SU-DHL-6 (cell line): Measurements from ENCODE around the gene KLHL29.

Experiments used
- CTCF ChIP-seq: fragments of 200-600 bp; sonication (generic); IDR thresholded peaks from one replicate; pipeline ENCODE4 v1.5.1; 2017; ENCODE audit warnings: antibody characterized with exemption, mild to moderate bottlenecking, low read length, moderate library complexity; ENCODE audit not compliant: insufficient read depth, poor library complexity, severe bottlenecking
- EZH2phosphoT487 ChIP-seq: fragments of 200-600 bp; sonication (generic), shearing (Covaris generic); conservative IDR thresholded peaks from 2 replicates; pipeline ENCODE4 v1.6.1; 2018; ENCODE audit warnings: mild to moderate bottlenecking, antibody characterized with exemption, low read length, moderate library complexity, mixed read lengths

- no peak for TF ChIP-seq EZH2phosphoT487
- TF ChIP-seq CTCF: no peak
Observed at GRCh38 chr2:23420091-23420839, 35.3 kb downstream of the KLHL29 start.
